Neural progenitor cell (in vitro differentiated cells): ENCODE measurements around the gene KRT5.

Experiments
- EZH2 ChIP-seq: fragments of 200-600 bp; sonication (generic); IDR thresholded peaks from 2 replicates; pipeline ENCODE4 v1.6.1; 2017; ENCODE audit warnings: antibody characterized with exemption, mild to moderate bottlenecking, moderate library complexity
- EZH2phosphoT487 ChIP-seq: fragments of 200-600 bp; sonication (generic); IDR thresholded peaks from 2 replicates; pipeline ENCODE4 v1.6.1; 2017; ENCODE audit warnings: antibody characterized with exemption
- TF ChIP-seq, protein P1 (sequence below): fragments of 200-600 bp; sonication (generic); IDR thresholded peaks from 2 replicates; pipeline ENCODE4 v1.5.1; 2017; ENCODE audit warnings: antibody characterized with exemption, mild to moderate bottlenecking

DNA sequence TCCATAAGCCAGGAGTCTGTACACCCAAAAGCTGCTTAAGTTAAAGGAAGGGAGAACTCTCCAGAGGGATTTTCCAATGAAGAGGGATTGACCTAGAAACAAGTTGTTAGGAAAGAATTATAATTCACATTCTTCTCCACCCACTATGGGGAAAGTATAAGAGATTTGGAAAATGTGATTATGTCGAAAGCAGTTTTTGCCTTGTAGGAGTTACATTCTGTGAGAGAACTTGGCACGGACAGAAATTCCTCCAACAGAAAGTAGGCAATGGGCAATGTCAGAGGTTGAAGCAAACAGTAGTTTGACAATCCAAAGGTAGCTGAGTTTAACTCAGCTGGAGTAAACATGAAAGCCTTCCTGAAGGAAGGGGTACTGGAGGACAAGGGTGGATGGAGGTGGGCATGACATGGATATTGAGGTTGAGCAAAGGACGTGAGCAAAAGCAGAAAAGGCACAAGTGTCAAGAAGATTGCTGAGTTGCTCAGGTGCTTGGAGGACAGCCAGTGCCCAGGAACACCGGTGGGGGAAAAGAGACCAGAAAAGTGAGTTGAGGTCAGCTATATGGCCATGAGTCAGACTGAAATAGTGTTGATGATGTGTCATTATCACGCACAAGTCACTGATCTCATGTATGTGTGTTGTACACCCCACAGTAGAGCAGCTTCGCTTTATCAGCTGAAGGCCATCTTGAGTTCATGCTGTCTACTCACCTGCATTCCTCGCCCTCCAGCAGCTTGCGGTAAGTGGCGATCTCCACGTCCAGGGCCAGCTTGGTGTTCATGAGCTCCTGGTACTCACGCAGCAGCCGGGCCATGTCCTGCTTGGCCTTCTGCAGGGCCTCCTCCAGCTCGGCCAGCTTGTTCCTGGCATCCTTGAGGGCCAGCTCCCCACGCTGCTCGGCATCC, 4.0 kb downstream of the KRT5 start:
- TF ChIP-seq, protein P1, sequence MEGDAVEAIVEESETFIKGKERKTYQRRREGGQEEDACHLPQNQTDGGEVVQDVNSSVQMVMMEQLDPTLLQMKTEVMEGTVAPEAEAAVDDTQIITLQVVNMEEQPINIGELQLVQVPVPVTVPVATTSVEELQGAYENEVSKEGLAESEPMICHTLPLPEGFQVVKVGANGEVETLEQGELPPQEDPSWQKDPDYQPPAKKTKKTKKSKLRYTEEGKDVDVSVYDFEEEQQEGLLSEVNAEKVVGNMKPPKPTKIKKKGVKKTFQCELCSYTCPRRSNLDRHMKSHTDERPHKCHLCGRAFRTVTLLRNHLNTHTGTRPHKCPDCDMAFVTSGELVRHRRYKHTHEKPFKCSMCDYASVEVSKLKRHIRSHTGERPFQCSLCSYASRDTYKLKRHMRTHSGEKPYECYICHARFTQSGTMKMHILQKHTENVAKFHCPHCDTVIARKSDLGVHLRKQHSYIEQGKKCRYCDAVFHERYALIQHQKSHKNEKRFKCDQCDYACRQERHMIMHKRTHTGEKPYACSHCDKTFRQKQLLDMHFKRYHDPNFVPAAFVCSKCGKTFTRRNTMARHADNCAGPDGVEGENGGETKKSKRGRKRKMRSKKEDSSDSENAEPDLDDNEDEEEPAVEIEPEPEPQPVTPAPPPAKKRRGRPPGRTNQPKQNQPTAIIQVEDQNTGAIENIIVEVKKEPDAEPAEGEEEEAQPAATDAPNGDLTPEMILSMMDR = no peak
- TF ChIP-seq EZH2phosphoT487 (no peak), EZH2 (no peak)
